IMR-90 (cell line): Measurements from ENCODE around the gene GBE1. TPM values are rescaled to one million over a fixed set of nuclear protein-coding genes. Genes with fewer than 3 reads are reported as not detected.

Experiments
- ATAC-seq: fragments of 200-7000 bp; cut with Tn5 transposase; 2 replicates; pipeline ENCODE4 v1.9.1; 2020; ENCODE audit warnings: low read depth, mild to moderate bottlenecking, moderate library complexity
- BruUV-seq: library from RNA; stranded (reverse); fragments of 400-500 nt; replicated peaks from 2 replicates; lab custom pipeline; 2021; lab: Mats Ljungman, UMichigan
- CTCF ChIA-PET: fragments of 300-600 bp; formaldehyde crosslinking; extraction: SDS; loops from one replicate; lab custom pipeline; 2021; ENCODE audit warnings: antibody characterized with exemption; lab: Yijun Ruan, JAX
- POLR2A ChIA-PET: fragments of 300-600 bp; sonication (Branson Sonifier 250); formaldehyde crosslinking; loops from one replicate; lab custom pipeline; 2022; ENCODE audit warnings: antibody characterized with exemption; ENCODE audit not compliant: unreplicated experiment; lab: Charles Lee
- DNase-seq: peaks from one replicate; pipeline ENCODE4 v3.0.0; 2013
- H2AFZ ChIP-seq: replicated peaks from 2 replicates; pipeline ENCODE3; 2013; ENCODE audit warnings: low read length, mild to moderate bottlenecking; ENCODE audit not compliant: poor library complexity
- H2AK5ac ChIP-seq: 2 replicates; pipeline ENCODE4 v1.6.1; 2013; ENCODE audit warnings: low read depth, low read length, inconsistent platforms
- H2AK9ac ChIP-seq: replicated peaks from 2 replicates; pipeline ENCODE3; 2013; ENCODE audit warnings: mild to moderate bottlenecking, low read depth, low read length, moderate library complexity; ENCODE audit not compliant: poor library complexity
- H2BK120ac ChIP-seq: 2 replicates; pipeline ENCODE4 v1.6.1; 2013; ENCODE audit warnings: low read depth, low read length, inconsistent platforms
- H2BK15ac ChIP-seq: 3 replicates; pipeline ENCODE4 v1.6.1; 2013; ENCODE audit warnings: low read depth, low read length, inconsistent platforms
- H2BK20ac ChIP-seq: 2 replicates; pipeline ENCODE4 v1.6.1; 2013; ENCODE audit warnings: low read depth, mild to moderate bottlenecking, inconsistent platforms, low read length, moderate library complexity
- H2BK5ac ChIP-seq: 2 replicates; pipeline ENCODE4 v1.6.1; 2013; ENCODE audit warnings: mild to moderate bottlenecking, low read depth, low read length, inconsistent platforms; ENCODE audit not compliant: poor library complexity, severe bottlenecking
- H3K14ac ChIP-seq: replicated peaks from 2 replicates; pipeline ENCODE4 v1.6.1; 2013; ENCODE audit warnings: low read depth, low read length, inconsistent platforms
- H3K18ac ChIP-seq: 2 replicates; pipeline ENCODE4 v1.6.1; 2013; ENCODE audit warnings: low read depth, low read length, control low read depth
- H3K23ac ChIP-seq: 2 replicates; pipeline ENCODE4 v1.6.1; 2013; ENCODE audit warnings: low read depth, low read length, inconsistent platforms
- H3K27ac ChIP-seq: 2 replicates; pipeline ENCODE4 v1.5.1; 2013; ENCODE audit warnings: mild to moderate bottlenecking, control low read depth, low read length; ENCODE audit not compliant: insufficient read depth
- H3K27me3 ChIP-seq: 2 replicates; pipeline ENCODE4 v1.6.1; 2013; ENCODE audit warnings: low read length; ENCODE audit not compliant: control insufficient read depth, insufficient read depth
- H3K36me3 ChIP-seq: 2 replicates; pipeline ENCODE4 v1.6.1; 2013; ENCODE audit warnings: low read length, mixed read lengths; ENCODE audit not compliant: control insufficient read depth, insufficient read depth
- H3K4ac ChIP-seq: 2 replicates; pipeline ENCODE4 v1.6.1; 2013; ENCODE audit warnings: low read depth, low read length, inconsistent platforms
- H3K4me1 ChIP-seq: 2 replicates; pipeline ENCODE4 v1.6.1; 2013; ENCODE audit warnings: low read length, mixed read lengths; ENCODE audit not compliant: control insufficient read depth, insufficient read depth
- H3K4me2 ChIP-seq: 2 replicates; pipeline ENCODE4 v1.6.1; 2013; ENCODE audit warnings: low read depth, mild to moderate bottlenecking, control low read depth, low read length, moderate library complexity
- H3K4me3 ChIP-seq: 2 replicates; pipeline ENCODE4 v1.5.1; 2013; ENCODE audit warnings: low read depth, mild to moderate bottlenecking, control low read depth, low read length, moderate library complexity; ENCODE audit not compliant: insufficient read depth
- H3K56ac ChIP-seq: 2 replicates; pipeline ENCODE4 v1.6.1; 2013; ENCODE audit warnings: low read length, inconsistent platforms; ENCODE audit not compliant: insufficient read depth; ENCODE audit errors: extremely low read depth
- H3K79me1 ChIP-seq, 2 experiments: 2 replicates each; pipeline ENCODE4 v1.6.1; 2013; ENCODE audit warnings: low read length in 2 of 2, inconsistent platforms in 1 of 2, low read depth in 1 of 2
- H3K9ac ChIP-seq: 2 replicates; pipeline ENCODE4 v1.6.1; 2013; ENCODE audit warnings: low read depth, low read length, control low read depth
- H3K9me1 ChIP-seq: 2 replicates; pipeline ENCODE4 v1.6.1; 2013; ENCODE audit warnings: low read length, inconsistent platforms; ENCODE audit not compliant: insufficient read depth
- H3K9me3 ChIP-seq: 2 replicates; pipeline ENCODE4 v1.6.1; 2013; ENCODE audit warnings: low read length; ENCODE audit not compliant: control insufficient read depth, insufficient read depth
- H4K20me1 ChIP-seq: 2 replicates; pipeline ENCODE4 v1.6.1; 2013; ENCODE audit warnings: low read length, inconsistent platforms; ENCODE audit not compliant: insufficient read depth
- H4K5ac ChIP-seq: 2 replicates; pipeline ENCODE4 v1.6.1; 2013; ENCODE audit warnings: mild to moderate bottlenecking, low read depth, low read length, control low read depth
- H4K8ac ChIP-seq, 2 experiments: 2 replicates each; pipeline ENCODE4 v1.6.1; 2013; ENCODE audit warnings: low read depth in 2 of 2, low read length in 2 of 2, control low read depth in 1 of 2, inconsistent platforms in 1 of 2
- H4K91ac ChIP-seq: 2 replicates; pipeline ENCODE4 v1.6.1; 2013; ENCODE audit warnings: low read depth, low read length, inconsistent platforms; ENCODE audit not compliant: insufficient read depth
- FOS ChIP-seq: fragments of 150-350 bp; IDR thresholded peaks from 2 replicates; pipeline ENCODE4 v1.6.1; 2016; ENCODE audit warnings: low read depth, low read length
- MXI1 ChIP-seq: IDR thresholded peaks from 2 replicates; pipeline ENCODE4 v1.6.1; 2012; ENCODE audit warnings: low read depth, mild to moderate bottlenecking, low read length, moderate library complexity, borderline replicate concordance
- NFE2L2 ChIP-seq: fragments of 150-350 bp; IDR thresholded peaks from 2 replicates; pipeline ENCODE4 v1.6.1; 2016; ENCODE audit warnings: low read depth, mild to moderate bottlenecking, low read length
- WGBS, 2 experiments: methylation state at CpG; one replicate each; pipeline versions ENCODE4 v1.1.5 to v1.1.7; 2013; ENCODE audit warnings: missing lambda C conversion rate in 2 of 2; ENCODE audit not compliant: insufficient read length in 1 of 2; ENCODE audit errors: extremely low coverage in 2 of 2; 5-methylcytosine and 5-hydroxymethylcytosine counted together
- dilution Hi-C: fragments of 300-500 bp; cut with HindIII; formaldehyde crosslinking; loops from one replicate; pipeline ENCODE4 v1.14.3; 2018; ENCODE audit warnings: low sequenced_read_pairs; ENCODE audit not compliant: unreplicated experiment
- in situ Hi-C: fragments of 300-500 bp; cut with MboI; formaldehyde crosslinking; loops from 3 replicates; pipeline ENCODE4 v1.14.3; 2019; ENCODE audit warnings: low sequenced_read_pairs, inconsistent platforms, mixed read lengths
- intact Hi-C: fragments of 100-400 bp; cut with micrococcal nuclease; formaldehyde crosslinking; loops from 2 replicates; pipeline ENCODE4 v1.10.0; 2022
- polyA plus RNA-seq, 3 experiments: library from polyadenylated mRNA; depleted of rRNA; stranded (reverse); fragments of >200 nt; gene quantifications; 2 replicates each; pipeline ENCODE4 v1.2.3, GENCODE V29; 2012; ENCODE audit warnings: low replicate concordance in 1 of 3
- total RNA-seq: library from RNA; depleted of rRNA; stranded (reverse); fragments of >200 nt; gene quantifications from 2 replicates; pipeline ENCODE4 v1.2.3, GENCODE V29; 2012

The GBE1 gene
- total and polyA plus RNA-seq, 2 of the 4 experiments (the other 2 are of a cell fraction), result 36.7 to 90.3 TPM

GRCh38 chr3:81758275-81758674, 3.2 kb downstream of the GBE1 start:
- ChIA-PET POLR2A (no interaction called here), CTCF (no interaction called here)
- H3K27ac ChIP-seq, result peak overlapping the region; percentile 19; the same call in 1 of the 2 replicates
- H4K8ac ChIP-seq, result 0 out of 4 replicates have a peak overlapping the region, but pooled peaks of 1 of the 2 experiments have one; percentile 16
- no peak overlapping the region for H4K91ac ChIP-seq
- peak overlapping the region; percentile 82 for H2BK5ac ChIP-seq
- H4K20me1 ChIP-seq, result peaks cover 2% of the 10 kb centered on the region; the same call in 1 of the 2 replicates
- H3K14ac ChIP-seq, result no peak overlapping the region
- H3K4ac ChIP-seq, result peak overlapping the region; percentile 32
- H2BK15ac ChIP-seq, result no peak overlapping the region
- peak overlapping the region; percentile 95 for H3K4me2 ChIP-seq
- TF ChIP-seq FOS (no peak), NFE2L2 (peak; percentile 48; the same call in 1 of the 2 replicates), MXI1 (peak; percentile 50; the same call in 1 of the 2 replicates)
- H3K79me1 ChIP-seq, result peaks cover 22 to 44% of the 10 kb centered on the region in 2 experiments
- H2BK20ac ChIP-seq, result peak overlapping the region; percentile 37; the same call in 1 of the 2 replicates
- no peaks in the 10 kb centered on the region for H3K27me3 ChIP-seq
- dilution Hi-C loops (no loop called here), intact Hi-C loops (no loop called here), in situ Hi-C loops (no loop called here)
- no peaks in the 10 kb centered on the region for H3K9me3 ChIP-seq
- ATAC-seq, result peak; percentile 5; the same call in 1 of the 2 replicates
- no peak overlapping the region for H2AFZ ChIP-seq
- DNase-seq, result peak; percentile 77
- H2AK9ac ChIP-seq, result no peak overlapping the region
- H3K18ac ChIP-seq, result peak overlapping the region; percentile 71; the same call in 1 of the 2 replicates
- H4K5ac ChIP-seq, result no peak overlapping the region
- no peaks in the 10 kb centered on the region for H3K9me1 ChIP-seq
- no CpG with 5 or more reads among the region's 1 CpG for WGBS, 2 experiments
- H3K56ac ChIP-seq, result no peak overlapping the region
- H2BK120ac ChIP-seq, result no peak overlapping the region
- no peak overlapping the region for H3K4me3 ChIP-seq
- H3K4me1 ChIP-seq, result peaks cover 10% of the 10 kb centered on the region
- H3K23ac ChIP-seq, result no peak overlapping the region
- H3K36me3 ChIP-seq, result peaks cover 4% of the 10 kb centered on the region; the same call in 1 of the 2 replicates
- no peak overlapping the region for H3K9ac ChIP-seq
- H2AK5ac ChIP-seq, result peak overlapping the region; percentile 38; the same call in 1 of the 2 replicates
- no TSS peak for BruUV-seq
